ENCODE measurements around the gene CTSK. TPM values are rescaled to one million over a fixed set of nuclear protein-coding genes. Genes with fewer than 3 reads are reported as not detected.

The CTSK gene
- polyA plus RNA-seq, 3 donors, result 2.1 to 17.8 (median 2.4) TPM

DNA sequence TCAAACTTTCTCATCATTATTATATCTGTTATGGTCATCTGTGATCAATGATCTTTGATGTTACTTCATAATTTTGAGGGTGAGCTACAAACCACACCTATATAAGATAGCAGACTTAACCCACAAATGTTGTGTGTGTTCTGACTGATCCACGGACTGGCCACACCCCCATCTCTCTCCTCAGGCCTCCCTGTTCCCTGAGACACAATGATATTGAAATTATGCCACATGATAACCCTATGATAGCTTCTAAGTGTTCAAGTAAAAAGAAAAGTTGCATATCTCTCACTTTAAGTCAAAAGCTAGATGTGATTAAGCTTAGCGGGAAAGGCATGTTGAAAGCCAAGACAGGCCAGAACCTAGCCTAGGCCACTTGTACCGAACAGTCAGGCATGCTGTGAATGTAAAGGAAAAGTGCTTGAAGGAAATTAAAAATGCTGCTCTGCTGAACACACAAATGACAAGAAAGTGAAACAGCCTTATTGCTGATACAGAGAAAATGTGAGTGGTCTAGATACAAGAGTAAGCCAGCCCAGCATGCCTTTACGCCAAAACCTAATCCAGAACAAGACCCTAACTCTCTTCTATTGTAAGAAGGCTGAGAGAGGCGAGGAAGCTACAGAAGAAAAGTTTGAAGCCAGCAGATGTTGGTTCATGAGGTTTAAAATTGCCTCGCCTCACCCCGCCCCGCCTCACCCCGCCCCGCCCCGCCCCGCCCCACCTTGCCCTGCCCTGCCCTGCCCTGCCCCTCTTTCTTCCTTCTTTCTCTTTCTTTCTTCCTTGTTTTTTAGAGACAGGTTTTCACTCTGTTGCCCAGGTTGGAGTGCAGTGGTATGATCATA is 59.0 kb downstream of the CTSK start:
- H3K9me3 ChIP-seq (replicated peaks in 1 of 2; ENCODE audit: control insufficient read depth in 1 of 2, insufficient read depth in 1 of 2, low read length in 2 of 2), result no peaks in the 10 kb centered on the region
- peaks cover 94 to 95% of the 10 kb centered on the region in 2 donors for H3K36me3 ChIP-seq (replicated peaks in 1 of 2; ENCODE audit: control insufficient read depth in 1 of 2, insufficient read depth in 2 of 2, low read length in 2 of 2)
- intact Hi-C loops (cut with micrococcal nuclease), result no loop called here
- Mint-ChIP-seq H3K27ac (peak overlapping the region in 6 of 7 donors; percentile 40 to 78 (median 64)), H3K9me3 (peaks cover 0 to 2% (median 0%) of the 10 kb centered on the region in 7 donors), H3K36me3 (peaks cover 36 to 55% of the 10 kb centered on the region in 2 donors), H3K4me3 (no peak overlapping the region), H3K27me3 (ENCODE audit: low read depth in 3 of 3) (peaks cover 0 to 1% (median 0%) of the 10 kb centered on the region in 3 donors), H3K4me1 (peaks cover 15% of the 10 kb centered on the region)
- no peak overlapping the region for H3K4me2 ChIP-seq (replicated peaks; ENCODE audit: extremely low read depth, low read length, poor library complexity, severe bottlenecking)
- peaks cover 75% of the 10 kb centered on the region for H3K79me2 ChIP-seq (ENCODE audit: insufficient read depth, low read length)
- no peak overlapping the region for H3K4me3 ChIP-seq (replicated peaks in 1 of 3; ENCODE audit: low read depth in 2 of 3, low read length in 3 of 3)
- peaks cover 5 to 12% of the 10 kb centered on the region in 2 donors for H3K4me1 ChIP-seq (ENCODE audit: control insufficient read depth in 1 of 2, insufficient read depth in 2 of 2, low read length in 2 of 2)
- 100% methylated on average over 1 of the region's 12 CpGs for WGBS (ENCODE audit: insufficient coverage)
- peaks cover 95% of the 10 kb centered on the region for H4K20me1 ChIP-seq (ENCODE audit: insufficient read depth, low read length)
- TF ChIP-seq, protein P1, sequence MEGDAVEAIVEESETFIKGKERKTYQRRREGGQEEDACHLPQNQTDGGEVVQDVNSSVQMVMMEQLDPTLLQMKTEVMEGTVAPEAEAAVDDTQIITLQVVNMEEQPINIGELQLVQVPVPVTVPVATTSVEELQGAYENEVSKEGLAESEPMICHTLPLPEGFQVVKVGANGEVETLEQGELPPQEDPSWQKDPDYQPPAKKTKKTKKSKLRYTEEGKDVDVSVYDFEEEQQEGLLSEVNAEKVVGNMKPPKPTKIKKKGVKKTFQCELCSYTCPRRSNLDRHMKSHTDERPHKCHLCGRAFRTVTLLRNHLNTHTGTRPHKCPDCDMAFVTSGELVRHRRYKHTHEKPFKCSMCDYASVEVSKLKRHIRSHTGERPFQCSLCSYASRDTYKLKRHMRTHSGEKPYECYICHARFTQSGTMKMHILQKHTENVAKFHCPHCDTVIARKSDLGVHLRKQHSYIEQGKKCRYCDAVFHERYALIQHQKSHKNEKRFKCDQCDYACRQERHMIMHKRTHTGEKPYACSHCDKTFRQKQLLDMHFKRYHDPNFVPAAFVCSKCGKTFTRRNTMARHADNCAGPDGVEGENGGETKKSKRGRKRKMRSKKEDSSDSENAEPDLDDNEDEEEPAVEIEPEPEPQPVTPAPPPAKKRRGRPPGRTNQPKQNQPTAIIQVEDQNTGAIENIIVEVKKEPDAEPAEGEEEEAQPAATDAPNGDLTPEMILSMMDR (IDR thresholded peaks at IDR 0.05), result no peak
- peak overlapping the region in 1 of 2 donors; percentile 60 for H3K27ac ChIP-seq (ENCODE audit: low read depth in 1 of 2, low read length in 2 of 2)
- no peaks in the 10 kb centered on the region for H3K27me3 ChIP-seq (ENCODE audit: control insufficient read depth in 2 of 2, insufficient read depth in 2 of 2, low read length in 2 of 2)
- DNase-seq, result no peak
- H2AFZ ChIP-seq (ENCODE audit: insufficient read depth, low read depth, low read length, poor library complexity, severe bottlenecking), result no peak overlapping the region
- H3K9ac ChIP-seq (ENCODE audit: insufficient read depth, low read length, poor library complexity, severe bottlenecking), result no peak overlapping the region

Small RNA genes within 50 kb of the gene (small RNA-seq; reads per million reads assigned to genes)
- gene RNU6-1309P (ENCODE audit: insufficient read length, low read depth), result not detected

Other genes starting within 250 kb of the CTSK start
- gene MCL1, start 228.7 kb downstream of the CTSK start, polyA plus RNA-seq, result 1,000 to 10,000 TPM in 1 of 3 donors, 100 to 1,000 TPM in 2; 287 to 2,076 (median 301) TPM
- gene ENSA, start 178.6 kb downstream of the CTSK start, polyA plus RNA-seq, result 10 to 100 TPM; 30.6 to 40.3 (median 38.5) TPM
- gene GOLPH3L, start 111.1 kb downstream of the CTSK start, polyA plus RNA-seq, result 1 to 10 TPM; 1.5 to 9.7 (median 4.7) TPM
- 1 to 10 TPM in 1 of 3 donors, under 1 TPM in 1, not detected in 1; 0.48 to 5.6 TPM for gene HORMAD1, start 87.4 kb downstream of the CTSK start, polyA plus RNA-seq
- gene CTSS, start 42.5 kb downstream of the CTSK start, polyA plus RNA-seq, result 1,000 to 10,000 TPM; 2,349 to 6,327 (median 5,201) TPM
- gene ARNT, start 68.3 kb upstream of the CTSK start, polyA plus RNA-seq, result 10 to 100 TPM; 25.8 to 38.8 (median 38.6) TPM
- gene CTXND2, start 78.9 kb upstream of the CTSK start, polyA plus RNA-seq, result not detected
- gene SETDB1, start 118.1 kb upstream of the CTSK start, polyA plus RNA-seq, result 10 to 100 TPM; 13.9 to 69.4 (median 15.5) TPM
- 100 to 1,000 TPM; 152 to 224 (median 200) TPM for gene CERS2, start 166.6 kb upstream of the CTSK start, polyA plus RNA-seq
- gene ANXA9, start 174.0 kb upstream of the CTSK start, polyA plus RNA-seq, result 1 to 10 TPM in 2 of 3 donors, under 1 TPM in 1; 0.28 to 1.7 (median 1.4) TPM
- 10 to 100 TPM; 11.5 to 25.0 (median 13.2) TPM for gene MINDY1, start 198.6 kb upstream of the CTSK start, polyA plus RNA-seq
- gene PRUNE1, start 200.2 kb upstream of the CTSK start, polyA plus RNA-seq, result 10 to 100 TPM in 2 of 3 donors, 1 to 10 TPM in 1; 8.4 to 22.8 (median 22.6) TPM
- gene BNIPL, start 228.3 kb upstream of the CTSK start, polyA plus RNA-seq, result under 1 TPM in 1 of 3 donors, not detected in 2; 0.77 TPM
- gene C1orf56, start 239.5 kb upstream of the CTSK start, polyA plus RNA-seq, result 1 to 10 TPM in 1 of 3 donors, under 1 TPM in 2; 0.60 to 1.5 (median 0.62) TPM